Measurements from ENCODE around the gene PAIP1.
"Not testable (repeated sequence)": the region's sequence is repeated elsewhere in the genome, so short reads cannot be mapped to it uniquely, and the experiment has no call there.

Gene PAIP1

DNA sequence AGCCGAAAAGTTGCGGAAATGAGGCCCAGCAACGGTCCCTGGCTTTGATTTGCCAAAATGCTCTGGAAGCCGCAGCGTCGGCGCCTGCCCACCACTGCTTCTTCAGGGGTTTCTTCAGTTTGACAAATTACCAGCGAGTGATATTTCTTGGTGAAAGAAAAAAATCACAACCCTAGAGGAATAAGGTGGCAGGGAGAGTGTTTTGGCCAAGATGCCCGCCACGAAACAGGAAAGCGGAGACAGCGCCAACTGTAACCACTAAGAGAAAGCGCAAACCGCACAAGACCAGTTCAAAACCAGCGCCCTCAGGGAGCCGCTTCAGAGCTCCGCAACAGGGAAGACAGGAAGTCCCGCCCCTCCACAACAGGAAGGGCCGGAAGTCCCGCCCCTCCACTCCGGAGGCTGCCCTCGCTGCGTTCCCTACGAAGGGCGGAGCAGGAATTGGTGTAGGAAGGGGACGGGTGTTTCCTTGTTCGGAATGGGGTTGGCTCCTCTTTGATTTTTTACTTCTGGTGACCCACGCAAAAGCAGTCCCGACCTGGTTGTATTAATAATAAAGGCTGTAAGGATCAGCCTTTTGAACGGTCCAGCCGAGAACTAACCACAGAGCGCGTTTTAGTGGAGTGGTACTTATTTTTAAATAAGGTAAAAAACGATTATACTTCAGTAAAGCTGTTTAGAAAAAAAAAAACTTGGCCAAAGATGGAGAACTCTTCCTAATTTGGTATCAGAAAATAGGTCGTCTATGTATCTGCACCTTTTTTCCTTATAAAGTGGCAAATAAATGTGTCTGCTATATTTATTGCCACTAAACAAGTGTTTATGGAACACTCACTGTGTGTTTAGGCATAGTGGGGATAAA, 41.8 kb downstream of the PAIP1 start, which contains the start of gene C5orf34:
Gene C5orf34, minus strand, starts transcription at position 333 of the 862 bp plus-strand sequence. CDS start 5,809 bp downstream, outside the sequence.
- peak; percentile 98 for DNase-seq (ENCODE audit: low read depth)

DNA sequence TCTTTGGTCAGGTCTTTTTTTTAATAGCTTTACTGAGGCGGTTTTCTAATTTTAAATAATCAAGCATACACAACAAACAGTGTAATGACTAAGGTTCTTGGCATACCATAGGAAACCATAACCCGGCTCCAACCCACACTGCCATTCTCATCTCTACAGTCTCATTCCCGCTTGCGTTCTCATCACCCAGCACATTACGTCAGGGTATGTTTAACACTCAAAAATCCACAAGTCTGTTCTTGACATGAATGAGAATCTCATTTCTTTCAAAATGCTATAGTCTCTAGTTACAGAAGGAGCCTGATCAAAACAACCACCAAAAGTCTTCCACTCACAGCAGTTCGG, 42.4 kb downstream of the PAIP1 start:
- peak; percentile 83 for DNase-seq (ENCODE audit: low read depth)

DNA sequence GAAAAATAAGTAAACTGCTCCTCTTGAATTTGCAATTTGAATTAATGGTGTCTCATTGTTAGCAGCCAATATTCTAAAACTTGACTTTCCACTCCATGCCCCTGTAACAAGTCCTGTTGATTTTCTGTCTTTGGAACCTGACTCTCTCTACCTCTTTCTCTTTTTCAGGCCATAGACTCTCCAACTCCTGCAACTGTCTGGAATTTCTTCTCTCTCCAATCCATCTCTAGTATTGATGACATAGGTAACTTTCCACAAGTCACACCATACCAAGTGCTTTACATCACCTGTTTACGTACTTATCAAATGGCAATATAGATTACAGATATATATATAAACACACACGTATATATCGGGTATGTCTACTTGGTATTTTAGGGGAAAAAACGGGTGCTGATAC, 42.9 kb downstream of the PAIP1 start:
- peak; percentile 23 for DNase-seq (ENCODE audit: low read depth)

DNA sequence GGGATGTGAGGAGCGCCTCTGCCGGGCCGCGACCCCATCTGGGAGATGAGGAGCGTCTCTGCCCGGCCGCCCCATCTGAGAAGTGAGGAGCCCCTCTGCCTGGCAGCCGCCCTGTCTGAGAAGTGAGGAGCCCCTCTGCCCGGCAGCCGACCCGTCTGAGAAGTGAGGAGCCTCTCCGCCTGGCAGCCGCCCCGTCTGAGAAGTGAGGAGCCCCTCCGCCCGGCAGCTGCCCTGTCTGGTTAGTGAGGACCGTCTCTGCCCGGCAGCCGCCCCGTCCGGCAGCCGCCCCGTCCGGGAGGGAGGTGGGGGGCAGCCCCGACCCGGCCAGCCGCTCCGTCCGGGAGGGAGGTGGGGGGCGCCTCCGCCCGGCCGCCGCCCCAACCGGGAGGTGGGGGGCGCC, 45.8 kb downstream of the PAIP1 start:
- not testable (repeated sequence) for DNase-seq (ENCODE audit: low read depth)

DNA sequence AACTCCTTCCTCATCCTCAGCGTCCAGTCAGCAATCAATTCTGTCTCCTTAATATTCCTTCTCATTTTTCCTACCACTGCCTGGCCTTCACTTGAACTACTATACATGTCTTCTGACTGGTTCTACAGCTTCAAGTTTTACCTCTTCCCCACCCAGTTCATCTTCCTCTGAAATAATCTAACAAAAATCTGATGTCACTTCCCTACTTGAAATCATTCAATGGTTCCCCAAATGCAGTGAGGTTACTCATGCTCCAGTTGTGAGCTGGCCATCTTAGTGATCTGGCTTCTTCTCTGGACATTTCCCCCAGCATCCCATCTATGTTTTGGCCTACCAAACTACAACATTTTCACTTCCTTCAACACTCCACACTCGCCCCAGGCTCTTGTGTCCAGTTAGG, 58.3 kb downstream of the PAIP1 start:
- DNase-seq (ENCODE audit: low read depth), result no peak

DNA sequence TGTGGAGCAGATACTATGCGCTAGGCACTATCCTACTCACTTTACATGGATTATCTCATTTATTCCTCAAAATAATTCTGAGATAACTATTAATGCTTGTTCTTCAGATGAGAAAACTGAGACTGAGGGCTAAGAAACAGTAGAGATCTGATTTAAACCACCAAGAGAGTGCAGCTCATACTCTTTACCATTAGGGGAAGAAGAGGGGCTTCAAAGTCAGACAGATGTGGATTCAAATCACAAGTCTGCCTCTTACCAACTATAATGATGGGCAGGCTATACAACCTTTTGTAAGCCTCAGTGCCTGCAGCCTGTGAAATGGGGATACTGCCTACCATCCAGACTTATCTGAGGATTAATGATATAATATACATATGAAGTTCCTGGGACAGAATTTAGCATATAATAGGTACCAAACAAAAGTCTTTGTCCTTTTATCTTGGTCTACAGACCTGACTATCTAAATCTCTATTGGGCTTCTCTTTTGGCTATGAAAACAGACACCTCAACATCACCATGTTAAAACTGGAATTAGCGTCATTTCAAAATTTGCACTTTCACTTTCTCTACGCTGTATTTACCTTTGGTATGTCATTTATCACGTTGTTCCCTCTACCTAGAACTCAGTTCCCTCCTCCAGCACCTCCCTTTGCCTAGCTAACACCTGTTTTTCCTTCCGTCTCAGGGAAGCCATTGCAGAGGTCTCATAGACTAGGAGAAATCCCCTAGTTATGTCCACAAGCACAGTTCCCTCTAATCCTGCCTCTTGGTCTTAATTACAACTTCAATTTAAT, 59.4 kb downstream of the PAIP1 start:
- no peak for DNase-seq (ENCODE audit: low read depth)

DNA sequence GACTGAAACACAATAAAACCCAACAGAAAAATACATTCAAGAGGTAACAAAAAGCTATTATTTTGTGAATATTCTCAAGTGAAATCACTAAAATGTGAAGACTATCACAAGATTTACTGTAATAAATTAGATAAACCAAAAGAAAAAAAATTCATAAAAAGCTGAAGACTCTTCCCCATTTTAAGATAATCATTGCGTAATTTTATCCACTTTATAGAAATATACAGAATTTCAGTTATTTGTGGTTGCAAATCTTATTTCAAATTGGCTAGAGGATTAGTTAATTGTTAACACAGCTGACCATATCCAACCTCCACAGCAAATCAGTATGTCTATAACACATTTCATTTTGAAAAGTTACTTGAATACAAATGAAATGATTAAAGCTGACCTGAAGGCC, 65.6 kb downstream of the PAIP1 start:
- no peak for DNase-seq (ENCODE audit: low read depth)

DNA sequence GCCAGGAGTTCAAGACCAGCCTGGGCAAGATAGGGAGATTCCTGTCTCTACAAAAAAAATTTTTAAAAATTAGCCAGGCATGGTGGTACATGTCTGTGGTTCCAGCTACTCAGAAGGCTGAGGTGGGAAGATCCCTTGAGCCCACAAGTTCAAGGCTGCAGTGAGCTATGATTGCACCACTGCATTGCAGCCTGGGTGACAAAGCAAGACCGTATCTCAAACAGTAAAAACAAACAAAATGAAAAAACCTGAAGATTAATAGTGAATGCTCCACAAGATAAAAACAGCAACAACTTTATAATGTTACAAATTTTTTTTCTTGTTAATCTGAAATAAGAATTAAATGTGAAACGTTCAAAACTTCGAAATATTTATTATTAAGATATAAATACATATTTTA, 70.5 kb downstream of the PAIP1 start:
- DNase-seq (ENCODE audit: low read depth), result no peak

DNA sequence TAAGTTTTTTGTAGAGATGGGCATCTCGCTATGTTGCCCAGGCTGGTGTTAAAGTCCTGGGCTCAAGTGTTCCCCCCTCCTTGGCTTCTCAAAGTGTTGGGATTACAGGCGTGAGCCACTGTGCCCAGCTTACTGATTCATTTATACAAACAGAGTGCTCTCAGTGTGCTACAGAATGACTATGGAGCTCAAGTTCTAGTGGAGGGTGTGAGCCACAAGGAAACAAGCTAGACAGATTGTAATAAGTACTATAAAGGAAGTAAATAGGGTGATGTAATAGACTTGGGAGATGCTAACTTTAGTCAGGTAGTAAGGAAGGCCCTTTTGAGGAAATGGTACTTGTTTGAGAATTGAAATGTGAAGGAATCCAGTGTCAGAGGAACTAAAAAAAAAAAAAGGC, 71.5 kb downstream of the PAIP1 start:
- peak; percentile 3 for DNase-seq (ENCODE audit: low read depth)

DNA sequence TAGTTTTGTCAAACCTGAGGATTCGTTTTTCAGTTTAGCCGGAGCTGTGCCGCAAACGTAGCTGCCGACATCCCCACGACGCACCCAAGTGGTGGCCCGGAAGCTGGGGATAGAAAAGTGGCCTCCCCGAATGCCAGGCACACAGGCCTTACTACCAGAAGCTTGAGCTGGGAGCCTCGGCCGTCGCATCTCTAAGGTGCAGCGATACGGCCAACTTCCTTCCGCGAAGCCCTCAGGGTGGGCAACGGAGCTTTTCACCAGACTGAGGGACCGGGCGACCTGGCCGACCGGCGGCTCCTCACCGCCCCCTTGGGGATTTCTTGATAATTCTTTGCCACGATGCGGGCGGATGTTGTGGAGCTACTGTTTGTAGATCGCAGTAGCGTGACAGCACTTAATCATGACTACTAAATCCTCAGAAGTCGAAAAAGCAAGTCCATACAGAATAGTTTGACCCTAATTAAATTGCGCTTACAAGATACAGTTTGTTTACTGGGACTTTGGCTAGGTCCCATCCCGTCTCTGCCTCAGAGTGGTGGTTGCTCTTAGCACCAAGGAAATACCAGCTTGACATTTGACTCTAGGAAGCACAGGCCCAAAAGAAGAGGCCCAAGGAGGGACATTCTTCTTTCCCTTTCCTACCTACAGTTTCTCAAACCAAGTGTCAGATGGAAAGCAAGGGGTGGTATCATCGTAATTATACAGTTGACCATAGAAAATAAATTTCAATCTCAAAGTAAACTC, 72.6 kb downstream of the PAIP1 start:
- peak; percentile 91 for DNase-seq (ENCODE audit: low read depth)

DNA sequence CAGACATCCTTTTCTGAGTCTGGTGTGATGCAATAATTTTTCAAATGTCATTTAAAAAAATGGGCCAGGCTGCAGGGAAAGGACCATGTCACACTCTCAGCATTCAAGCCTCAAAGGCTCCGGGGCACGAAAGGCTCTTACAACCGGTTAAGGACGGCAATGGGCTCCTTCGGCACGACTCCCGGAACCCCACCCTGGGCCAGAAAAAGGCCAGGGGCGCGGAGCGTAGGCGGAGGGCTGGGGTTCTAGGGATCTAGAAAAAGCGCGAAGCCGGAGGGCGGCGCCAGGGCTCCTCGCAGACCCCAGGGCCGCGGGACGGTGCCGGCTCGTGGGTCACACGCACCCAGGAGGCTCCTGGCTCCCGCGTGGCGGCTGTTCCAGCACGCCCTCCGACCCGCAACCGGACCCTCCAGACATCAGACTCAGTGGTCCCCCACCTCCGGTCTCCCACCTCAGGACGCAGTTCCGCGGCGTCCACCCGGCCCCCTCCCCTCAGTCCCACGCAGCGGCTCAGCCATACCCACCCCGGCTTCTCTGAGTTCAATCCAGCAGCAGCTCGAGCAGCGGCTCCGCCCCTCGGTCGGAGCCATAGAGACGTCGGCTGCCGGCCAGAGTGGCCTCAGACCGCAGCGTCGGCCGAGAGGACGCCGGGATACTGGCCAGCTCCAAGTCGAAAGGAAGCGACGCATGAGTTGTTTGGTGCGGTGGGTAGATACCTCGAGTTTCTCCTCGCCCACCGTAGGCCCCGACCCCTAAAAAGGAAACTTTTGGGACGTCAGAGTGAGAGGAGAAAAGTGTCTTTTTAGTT, 73.4 kb downstream of the PAIP1 start, which contains the start of gene TMEM267:
Gene TMEM267, minus strand, starts transcription at position 568 of the 808 bp plus-strand sequence. CDS start 29,896 bp downstream, outside the sequence.
- DNase-seq (ENCODE audit: low read depth), result peak; percentile 94

DNA sequence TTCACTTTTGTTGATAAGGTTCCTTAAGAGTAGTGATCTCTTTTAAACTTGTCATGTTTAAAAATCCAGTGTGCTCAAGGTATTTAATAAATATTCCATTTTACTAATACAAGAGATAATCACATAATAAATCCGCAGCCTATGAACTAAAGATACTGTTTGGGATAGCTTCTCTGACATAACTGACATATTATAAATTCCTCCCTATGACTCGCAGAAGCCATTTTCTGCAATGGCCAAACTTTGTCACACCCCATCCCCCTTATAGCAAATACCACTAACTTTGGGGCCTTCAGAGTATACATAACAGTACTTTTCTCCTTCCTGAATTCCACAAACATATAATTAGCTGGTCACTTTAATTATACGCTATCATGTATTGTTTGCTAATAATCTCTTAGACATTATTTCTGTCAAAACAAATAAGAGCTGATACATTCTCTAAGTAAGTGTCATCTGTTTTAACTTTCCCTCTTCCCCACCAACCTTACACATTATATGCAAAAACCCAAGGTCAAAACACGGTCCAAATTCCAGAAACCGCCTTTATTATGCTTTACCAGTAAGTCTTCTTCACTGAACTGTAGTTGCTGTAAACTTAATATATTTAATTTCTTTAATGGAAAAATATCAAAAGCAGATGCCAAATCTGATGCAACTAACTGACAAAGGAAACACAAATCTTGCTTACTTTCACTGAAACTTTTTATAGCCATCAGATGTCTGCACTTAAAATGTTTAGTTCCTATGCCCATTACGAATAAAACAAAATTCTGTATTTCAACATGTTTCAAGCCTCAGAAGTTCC, 74.2 kb downstream of the PAIP1 start:
- peak; percentile 51 for DNase-seq (ENCODE audit: low read depth)
